Measurements from ENCODE around the gene MOCS1.

The MOCS1 gene

DNA sequence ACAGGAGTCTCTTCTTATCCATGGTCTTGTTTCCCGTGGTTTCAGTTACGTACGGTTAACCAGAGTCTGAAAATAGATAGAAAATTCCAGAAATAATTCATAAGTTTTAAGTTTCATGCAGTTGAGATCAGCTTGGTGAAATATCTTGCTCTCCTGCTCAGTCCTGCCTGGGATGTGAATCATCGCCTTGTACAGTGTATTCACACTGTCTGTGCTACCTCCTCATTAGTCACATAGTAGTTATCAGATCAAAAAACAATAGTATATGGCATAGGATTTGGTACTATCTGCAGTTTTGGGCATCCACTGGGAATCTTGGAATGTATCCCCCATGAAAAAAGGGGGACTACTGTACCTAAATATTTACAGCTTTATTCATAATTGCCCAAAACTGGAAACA is 22.7 kb upstream of the MOCS1 start:
- Histone ChIP-seq H3K4me1 (ENCODE audit: control insufficient read depth in 1 of 2, insufficient read depth in 2 of 2, low read length in 2 of 2) (no peaks in the 10 kb centered on the region), H3K9ac (ENCODE audit: low read length) (no peak overlapping the region), H4K91ac (ENCODE audit: low read depth, low read length) (no peak overlapping the region), H4K12ac (ENCODE audit: low read depth, low read length) (no peak overlapping the region), H2BK5ac (ENCODE audit: low read depth, low read length, poor library complexity) (no peak overlapping the region), H2BK120ac (ENCODE audit: insufficient read depth, low read length, poor library complexity) (no peak overlapping the region), H3K14ac (ENCODE audit: low read length) (no peak overlapping the region), H2AFZ (ENCODE audit: insufficient read depth, low read length, poor library complexity) (no peak overlapping the region), H4K8ac (ENCODE audit: low read depth, low read length) (no peak overlapping the region), H3K79me2 (ENCODE audit: control insufficient read depth, insufficient read depth, low read length, poor library complexity) (no peaks in the 10 kb centered on the region), H3K18ac (ENCODE audit: low read length) (no peak overlapping the region), H3K23ac (ENCODE audit: low read length) (no peak overlapping the region), H3K4me2 (ENCODE audit: low read length) (no peak overlapping the region), H2AK5ac (ENCODE audit: low read length) (no peak overlapping the region), H3K27me3 (ENCODE audit: insufficient read depth, low read length) (no peaks in the 10 kb centered on the region), H3K27ac (ENCODE audit: low read depth, low read length) (no peak overlapping the region), H3K36me3 (ENCODE audit: control insufficient read depth in 1 of 2, insufficient read depth in 2 of 2, low read length in 2 of 2) (no peaks in the 10 kb centered on the region), H3K79me1 (ENCODE audit: low read length) (no peaks in the 10 kb centered on the region), H3K9me3 (ENCODE audit: insufficient read depth, low read depth, low read length) (no peaks in the 10 kb centered on the region), H3K4me3 (ENCODE audit: low read depth, low read length) (no peak overlapping the region), H2BK12ac (ENCODE audit: low read length) (no peak overlapping the region), H3K4ac (ENCODE audit: low read depth, low read length) (no peak overlapping the region)
- WGBS (ENCODE audit: extremely low coverage, insufficient coverage, insufficient read length): no CpG with 5 or more reads among the region's 4 CpGs
- DNase-seq: peak; percentile 7 to 41

DNA sequence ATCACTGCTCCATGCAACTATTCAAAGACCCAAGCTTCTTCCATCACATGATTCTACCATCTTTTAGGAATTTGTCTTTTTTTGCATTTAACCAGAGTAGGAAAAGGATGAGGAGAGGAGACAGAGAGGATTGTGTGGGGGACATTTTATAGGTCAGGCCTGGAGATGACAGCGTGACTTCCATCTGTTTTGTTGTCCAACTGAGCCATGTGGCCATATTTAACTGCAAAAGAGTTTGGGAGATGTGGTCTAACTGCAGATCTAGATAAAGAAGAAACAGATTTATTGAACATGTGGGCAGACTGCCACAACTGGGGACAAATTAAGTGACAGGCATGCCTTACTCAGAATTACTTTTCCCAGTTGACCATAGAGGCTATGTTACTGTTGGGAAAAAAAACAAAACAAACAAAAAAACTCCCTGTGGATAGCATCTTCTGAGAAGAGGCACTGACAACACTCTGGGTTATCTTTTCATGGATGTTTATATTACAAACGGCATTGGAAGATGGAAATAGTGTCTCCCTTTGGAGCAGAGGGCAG is 18.9 kb upstream of the MOCS1 start:
- no peak overlapping the region for H2AK5ac ChIP-seq (ENCODE audit: low read length)
- H3K27ac ChIP-seq (ENCODE audit: low read depth, low read length): no peak overlapping the region
- H3K18ac ChIP-seq (ENCODE audit: low read length): no peak overlapping the region
- H3K36me3 ChIP-seq (ENCODE audit: control insufficient read depth in 1 of 2, insufficient read depth in 2 of 2, low read length in 2 of 2): no peaks in the 10 kb centered on the region
- no peak overlapping the region for H2BK5ac ChIP-seq (ENCODE audit: low read depth, low read length, poor library complexity)
- no peak overlapping the region for H3K23ac ChIP-seq (ENCODE audit: low read length)
- no peak overlapping the region for H2BK12ac ChIP-seq (ENCODE audit: low read length)
- H3K27me3 ChIP-seq (ENCODE audit: insufficient read depth, low read length): no peaks in the 10 kb centered on the region
- H3K4me2 ChIP-seq (ENCODE audit: low read length): no peak overlapping the region
- no CpG with 5 or more reads among the region's 2 CpGs for WGBS (ENCODE audit: extremely low coverage, insufficient coverage, insufficient read length)
- no peak overlapping the region for H3K14ac ChIP-seq (ENCODE audit: low read length)
- no peak overlapping the region for H2BK120ac ChIP-seq (ENCODE audit: insufficient read depth, low read length, poor library complexity)
- no peak overlapping the region for H4K8ac ChIP-seq (ENCODE audit: low read depth, low read length)
- H4K12ac ChIP-seq (ENCODE audit: low read depth, low read length): no peak overlapping the region
- no peak overlapping the region for H3K4ac ChIP-seq (ENCODE audit: low read depth, low read length)
- peaks cover 2 to 3% of the 10 kb centered on the region in 2 experiments for H3K4me1 ChIP-seq (ENCODE audit: control insufficient read depth in 1 of 2, insufficient read depth in 2 of 2, low read length in 2 of 2)
- H3K79me2 ChIP-seq (ENCODE audit: control insufficient read depth, insufficient read depth, low read length, poor library complexity): no peaks in the 10 kb centered on the region
- H3K9ac ChIP-seq (ENCODE audit: low read length): no peak overlapping the region
- DNase-seq: no peak
- no peak overlapping the region for H4K91ac ChIP-seq (ENCODE audit: low read depth, low read length)
- H3K9me3 ChIP-seq (ENCODE audit: insufficient read depth, low read depth, low read length): no peaks in the 10 kb centered on the region
- no peaks in the 10 kb centered on the region for H3K79me1 ChIP-seq (ENCODE audit: low read length)
- H3K4me3 ChIP-seq (ENCODE audit: low read depth, low read length): no peak overlapping the region
- H2AFZ ChIP-seq (ENCODE audit: insufficient read depth, low read length, poor library complexity): no peak overlapping the region

DNA sequence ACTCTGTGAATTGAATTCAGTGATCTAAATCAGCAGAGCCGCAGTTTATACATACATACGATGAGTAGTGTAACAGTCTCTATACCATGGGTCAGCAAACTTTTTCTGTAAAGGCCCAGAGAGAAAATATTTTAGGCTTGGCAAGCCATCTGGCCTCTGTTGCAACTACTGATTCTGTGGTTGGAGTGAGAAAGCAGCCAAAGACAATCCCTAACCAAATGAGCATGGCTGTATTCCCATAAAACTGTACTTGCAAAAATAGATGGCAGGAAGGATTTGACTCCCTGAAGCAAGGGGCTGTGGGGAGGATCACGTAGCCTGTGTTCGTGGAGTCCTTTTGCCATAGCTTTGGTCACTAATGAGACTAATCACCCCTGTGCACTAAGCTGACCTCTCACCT is 17.9 kb upstream of the MOCS1 start:
- no peak overlapping the region for H4K91ac ChIP-seq (ENCODE audit: low read depth, low read length)
- no peak overlapping the region for H2BK12ac ChIP-seq (ENCODE audit: low read length)
- no peak overlapping the region for H2AFZ ChIP-seq (ENCODE audit: insufficient read depth, low read length, poor library complexity)
- H3K9me3 ChIP-seq (ENCODE audit: insufficient read depth, low read depth, low read length): no peaks in the 10 kb centered on the region
- no peak overlapping the region for H2BK5ac ChIP-seq (ENCODE audit: low read depth, low read length, poor library complexity)
- H3K23ac ChIP-seq (ENCODE audit: low read length): no peak overlapping the region
- no peaks in the 10 kb centered on the region for H3K27me3 ChIP-seq (ENCODE audit: insufficient read depth, low read length)
- H3K18ac ChIP-seq (ENCODE audit: low read length): no peak overlapping the region
- H4K8ac ChIP-seq (ENCODE audit: low read depth, low read length): no peak overlapping the region
- no CpG with 5 or more reads among the region's 4 CpGs for WGBS (ENCODE audit: extremely low coverage, insufficient coverage, insufficient read length)
- DNase-seq: no peak
- no peak overlapping the region for H3K4me3 ChIP-seq (ENCODE audit: low read depth, low read length)
- no peak overlapping the region for H3K4me2 ChIP-seq (ENCODE audit: low read length)
- H3K36me3 ChIP-seq (ENCODE audit: control insufficient read depth in 1 of 2, insufficient read depth in 2 of 2, low read length in 2 of 2): no peaks in the 10 kb centered on the region
- no peak overlapping the region for H3K9ac ChIP-seq (ENCODE audit: low read length)
- no peak overlapping the region for H3K4ac ChIP-seq (ENCODE audit: low read depth, low read length)
- H3K4me1 ChIP-seq (ENCODE audit: control insufficient read depth in 1 of 2, insufficient read depth in 2 of 2, low read length in 2 of 2): peaks cover 2 to 6% of the 10 kb centered on the region in 2 experiments
- no peak overlapping the region for H4K12ac ChIP-seq (ENCODE audit: low read depth, low read length)
- H2AK5ac ChIP-seq (ENCODE audit: low read length): no peak overlapping the region
- no peaks in the 10 kb centered on the region for H3K79me2 ChIP-seq (ENCODE audit: control insufficient read depth, insufficient read depth, low read length, poor library complexity)
- no peak overlapping the region for H3K27ac ChIP-seq (ENCODE audit: low read depth, low read length)
- no peak overlapping the region for H3K14ac ChIP-seq (ENCODE audit: low read length)
- no peak overlapping the region for H2BK120ac ChIP-seq (ENCODE audit: insufficient read depth, low read length, poor library complexity)
- H3K79me1 ChIP-seq (ENCODE audit: low read length): no peaks in the 10 kb centered on the region

DNA sequence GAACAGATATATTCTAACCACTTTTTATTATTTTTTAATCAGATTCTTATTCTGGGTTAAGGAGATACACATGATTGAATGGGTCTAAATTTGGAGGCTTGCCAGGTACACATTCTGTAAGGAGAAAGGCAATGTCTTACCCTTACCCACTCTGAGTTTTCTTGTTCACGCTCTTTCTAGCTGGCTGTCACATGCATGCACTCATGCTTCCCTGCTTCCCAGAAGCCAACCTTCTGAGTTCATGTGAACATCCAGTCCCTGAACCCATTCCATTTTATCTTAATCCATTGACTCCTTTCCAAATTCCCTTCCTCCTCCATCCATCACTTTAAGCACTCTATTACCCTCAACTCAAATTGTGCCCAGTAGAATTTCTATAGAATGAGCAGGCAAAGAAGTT is 17.5 kb upstream of the MOCS1 start:
- Histone ChIP-seq H3K4me1 (ENCODE audit: control insufficient read depth in 1 of 2, insufficient read depth in 2 of 2, low read length in 2 of 2) (peaks cover 2 to 6% of the 10 kb centered on the region in 2 experiments), H3K9me3 (ENCODE audit: insufficient read depth, low read depth, low read length) (no peaks in the 10 kb centered on the region), H2AFZ (ENCODE audit: insufficient read depth, low read length, poor library complexity) (no peak overlapping the region), H3K27ac (ENCODE audit: low read depth, low read length) (no peak overlapping the region), H2BK12ac (ENCODE audit: low read length) (no peak overlapping the region), H3K9ac (ENCODE audit: low read length) (no peak overlapping the region), H2BK5ac (ENCODE audit: low read depth, low read length, poor library complexity) (no peak overlapping the region), H3K14ac (ENCODE audit: low read length) (no peak overlapping the region), H3K18ac (ENCODE audit: low read length) (no peak overlapping the region), H2BK120ac (ENCODE audit: insufficient read depth, low read length, poor library complexity) (no peak overlapping the region), H3K79me1 (ENCODE audit: low read length) (no peaks in the 10 kb centered on the region), H3K23ac (ENCODE audit: low read length) (no peak overlapping the region), H3K4me3 (ENCODE audit: low read depth, low read length) (no peak overlapping the region), H3K4ac (ENCODE audit: low read depth, low read length) (no peak overlapping the region), H4K8ac (ENCODE audit: low read depth, low read length) (no peak overlapping the region), H4K91ac (ENCODE audit: low read depth, low read length) (no peak overlapping the region), H2AK5ac (ENCODE audit: low read length) (no peak overlapping the region), H3K27me3 (ENCODE audit: insufficient read depth, low read length) (no peaks in the 10 kb centered on the region), H4K12ac (ENCODE audit: low read depth, low read length) (no peak overlapping the region), H3K79me2 (ENCODE audit: control insufficient read depth, insufficient read depth, low read length, poor library complexity) (no peaks in the 10 kb centered on the region), H3K36me3 (ENCODE audit: control insufficient read depth in 1 of 2, insufficient read depth in 2 of 2, low read length in 2 of 2) (no peaks in the 10 kb centered on the region), H3K4me2 (ENCODE audit: low read length) (no peak overlapping the region)
- no CpG with 5 or more reads among the region's 1 CpG for WGBS (ENCODE audit: extremely low coverage, insufficient coverage, insufficient read length)
- no peak for DNase-seq

Data from trophoblast cell (in vitro differentiated cells and primary cell).